Activated CD8-positive, alpha-beta T cell treated with anti-CD3 and anti-CD28 coated beads, Interleukin-2, amount 10 ng/mL, durations not matched to agents 7 days and 5 days (primary cell): ENCODE data around the gene GIGYF2. TPM values are rescaled to one million over a fixed set of nuclear protein-coding genes. Genes with fewer than 3 reads are reported as not detected.
"Not testable (repeated sequence)": the region's sequence is repeated elsewhere in the genome, so short reads cannot be mapped to it uniquely, and the experiment has no call there.

Experiments
- ATAC-seq: fragments of 150-1000 bp; cut with Tn5 transposase; one replicate; pipeline ENCODE4 v1.10.0; 2021; ENCODE audit warnings: moderate library complexity
- CTCF ChIA-PET: fragments of 350-600 bp; sonication (Branson Sonifier 250); formaldehyde crosslinking; loops from one replicate; lab custom pipeline; 2021; ENCODE audit warnings: antibody characterized with exemption; lab: Charles Lee
- POLR2A ChIA-PET: fragments of 350-600 bp; sonication (Branson Sonifier 250); formaldehyde crosslinking; loops from one replicate; lab custom pipeline; 2021; ENCODE audit warnings: antibody characterized with exemption; lab: Charles Lee
- DNase-seq: peaks from one replicate; pipeline ENCODE4 v3.0.0-alpha.2; 2020
- H3K27ac Mint-ChIP-seq: one replicate; pipeline ENCODE4 v1.8.0; 2021; ENCODE audit warnings: mild to moderate bottlenecking, mixed read lengths
- H3K27me3 Mint-ChIP-seq: one replicate; pipeline ENCODE4 v1.8.0; 2021; ENCODE audit warnings: low read depth, mixed read lengths
- H3K36me3 Mint-ChIP-seq: one replicate; pipeline ENCODE4 v1.8.0; 2021; ENCODE audit warnings: low read depth, mixed read lengths
- H3K4me1 Mint-ChIP-seq: one replicate; pipeline ENCODE4 v1.8.0; 2021; ENCODE audit warnings: low read depth, mixed read lengths
- H3K4me3 Mint-ChIP-seq: one replicate; pipeline ENCODE4 v1.8.0; 2021; ENCODE audit warnings: mild to moderate bottlenecking, mixed read lengths
- H3K9me3 Mint-ChIP-seq: one replicate; pipeline ENCODE4 v1.8.0; 2022; ENCODE audit warnings: mixed read lengths; ENCODE audit not compliant: insufficient read depth
- total RNA-seq, 2 experiments: library from RNA; stranded (reverse); gene quantifications; one replicate each; pipeline ENCODE4 v1.2.3, GENCODE V29; 2021

Gene GIGYF2
- total RNA-seq, 2 experiments from 2014 or later, result 59.3 to 61.7 TPM

- Mint-ChIP-seq H3K27ac (no peak overlapping the region), H3K36me3 (peaks cover 52% of the 10 kb centered on the region), H3K4me1 (peaks cover 2% of the 10 kb centered on the region), H3K9me3 (no peaks in the 10 kb centered on the region), H3K4me3 (no peak overlapping the region), H3K27me3 (no peaks in the 10 kb centered on the region)
- no peak for DNase-seq
- ChIA-PET POLR2A (no interaction called here), CTCF (interaction anchor here (1.6 kb wide), 1 partner anchor 11 kb away, joined by 6 read pairs; no protein-coding TSS in a partner anchor)
- no peak for ATAC-seq
Observed at GRCh38 chr2:232831496-232831895, 134.4 kb downstream of the GIGYF2 start.

- no peak for ATAC-seq
- Mint-ChIP-seq H3K27me3 (no peaks in the 10 kb centered on the region), H3K36me3 (peaks cover 61% of the 10 kb centered on the region), H3K4me3 (no peak overlapping the region), H3K4me1 (peaks cover 21% of the 10 kb centered on the region), H3K9me3 (no peaks in the 10 kb centered on the region), H3K27ac (no peak overlapping the region)
- ChIA-PET POLR2A (no interaction called here), CTCF (no interaction called here)
- no peak for DNase-seq
Observed at GRCh38 chr2:232833830-232834229, 136.7 kb downstream of the GIGYF2 start.

DNA sequence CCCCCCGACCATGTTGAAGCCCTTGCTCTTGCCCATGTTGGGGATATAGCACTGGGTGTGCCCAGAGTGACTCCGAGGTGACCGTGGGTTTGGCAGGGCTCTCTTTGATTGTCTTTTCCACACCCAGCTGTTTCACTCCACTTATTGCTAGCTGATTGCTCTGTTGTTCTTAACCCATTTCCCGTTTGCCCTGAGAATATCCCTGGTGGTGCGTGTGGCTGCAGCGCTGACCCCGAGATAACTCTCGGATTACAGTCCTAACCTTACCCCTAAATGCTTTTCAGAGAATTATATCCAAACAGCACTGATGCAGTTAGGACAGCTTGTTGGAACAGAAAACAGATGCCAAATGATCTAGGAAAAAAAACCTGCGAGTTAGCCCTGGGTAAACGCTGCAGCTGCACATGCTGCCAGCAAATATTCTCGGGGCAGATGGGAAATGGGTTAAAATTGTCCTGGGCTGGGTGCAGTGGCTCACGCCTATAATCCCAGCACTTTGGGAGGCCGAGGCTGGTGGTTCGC, 138.6 kb downstream of the GIGYF2 start:
- CTCF ChIA-PET, result interaction anchor here (1.0 kb wide), 1 partner anchor 221 kb away, joined by 4 read pairs; no protein-coding TSS in a partner anchor
- H3K36me3 Mint-ChIP-seq, result peaks cover 76% of the 10 kb centered on the region
- no peaks in the 10 kb centered on the region for H3K27me3 Mint-ChIP-seq

DNA sequence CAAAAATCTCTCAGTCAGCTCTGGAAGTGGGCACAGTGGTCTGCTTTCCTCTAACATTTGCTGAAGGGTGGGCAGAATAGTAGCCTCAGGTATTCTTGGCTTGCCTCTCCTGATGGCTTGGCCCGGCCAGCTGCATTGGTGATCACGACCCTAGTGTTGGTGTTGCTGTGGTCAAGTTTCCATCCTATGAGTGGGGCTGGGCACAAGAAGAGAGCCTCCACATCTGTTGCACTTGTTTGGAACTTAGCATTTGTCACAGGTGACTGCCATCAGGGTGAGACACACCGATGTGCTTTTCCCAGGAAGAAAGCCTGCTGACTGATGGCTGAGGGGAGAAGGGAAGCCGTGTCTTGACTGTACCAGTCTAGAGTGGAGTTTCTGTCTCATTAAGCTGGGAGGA, 139.8 kb downstream of the GIGYF2 start:
- peaks cover 73% of the 10 kb centered on the region for H3K36me3 Mint-ChIP-seq
- H3K27ac Mint-ChIP-seq, result peak overlapping the region; percentile 67
- DNase-seq (no peak), ATAC-seq (no peak)
- H3K4me1 Mint-ChIP-seq, result peaks cover 36% of the 10 kb centered on the region
- no peaks in the 10 kb centered on the region for H3K9me3 Mint-ChIP-seq
- H3K27me3 Mint-ChIP-seq, result no peaks in the 10 kb centered on the region
- no peak overlapping the region for H3K4me3 Mint-ChIP-seq
- CTCF ChIA-PET, result interaction anchor here (0.6 to 1.0 kb wide), 5 partner anchors 23 to 220 kb away, joined by 3 to 4 read pairs (median 3); no protein-coding TSS in a partner anchor
- POLR2A ChIA-PET, result interaction anchor here (0.6 kb wide), 1 partner anchor 1243 kb away, joined by 3 read pairs; no protein-coding TSS in a partner anchor

More for the DNA sequence above, 138.6 kb downstream of the GIGYF2 start:
- H3K4me3 Mint-ChIP-seq, result no peak overlapping the region
- H3K4me1 Mint-ChIP-seq, result peaks cover 36% of the 10 kb centered on the region
- no peak overlapping the region for H3K27ac Mint-ChIP-seq
- no peak for DNase-seq
- POLR2A ChIA-PET, result no interaction called here
- ATAC-seq, result no peak
- no peaks in the 10 kb centered on the region for H3K9me3 Mint-ChIP-seq

DNA sequence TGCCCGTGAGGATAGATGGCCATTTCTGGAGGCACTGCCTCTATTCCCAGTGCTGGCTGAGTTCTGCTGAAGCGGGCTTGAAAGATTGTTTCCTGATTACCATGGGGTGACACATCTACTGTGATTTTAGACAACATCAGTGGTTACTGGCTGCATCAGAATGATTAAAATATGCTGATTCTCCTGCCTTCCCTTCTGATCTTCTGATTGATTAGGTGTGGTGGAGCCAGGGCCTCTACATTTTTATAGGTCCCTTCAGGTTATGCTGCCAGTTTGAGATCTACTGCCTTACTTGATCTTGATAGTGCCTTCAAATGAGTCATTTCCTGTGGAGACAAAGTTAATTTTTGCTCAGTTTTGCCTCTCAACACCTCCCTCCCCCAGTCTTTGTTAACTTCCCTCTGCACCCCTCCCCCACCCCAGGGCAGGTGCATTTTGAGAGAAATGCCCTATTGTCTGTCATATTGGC, 141.3 kb downstream of the GIGYF2 start:
- Mint-ChIP-seq H3K4me1 (peaks cover 34% of the 10 kb centered on the region), H3K36me3 (peaks cover 70% of the 10 kb centered on the region), H3K27ac (peak overlapping the region; percentile 86), H3K27me3 (no peaks in the 10 kb centered on the region), H3K4me3 (peak overlapping the region; percentile 25), H3K9me3 (no peaks in the 10 kb centered on the region)
- DNase-seq, result peak; percentile 73
- POLR2A ChIA-PET, result no interaction called here
- CTCF ChIA-PET, result no interaction called here
- ATAC-seq, result peak; percentile 96

GRCh38 chr2:232839411-232840079, 142.4 kb downstream of the GIGYF2 start:
- peaks cover 41% of the 10 kb centered on the region for H3K4me1 Mint-ChIP-seq
- peak overlapping the region; percentile 53 for H3K27ac Mint-ChIP-seq
- ATAC-seq (no peak), DNase-seq (no peak)
- ChIA-PET POLR2A (interaction anchor here (0.9 kb wide), 1 partner anchor 35 kb away, joined by 3 read pairs; no protein-coding TSS in a partner anchor), CTCF (interaction anchor here (1.0 kb wide), 1 partner anchor 66 kb away, joined by 3 read pairs; no protein-coding TSS in a partner anchor)
- H3K27me3 Mint-ChIP-seq, result no peaks in the 10 kb centered on the region
- peaks cover 70% of the 10 kb centered on the region for H3K36me3 Mint-ChIP-seq
- no peak overlapping the region for H3K4me3 Mint-ChIP-seq
- H3K9me3 Mint-ChIP-seq, result no peaks in the 10 kb centered on the region

- ATAC-seq (no peak), DNase-seq (no peak)
- no peak overlapping the region for H3K27ac Mint-ChIP-seq
- peaks cover 70% of the 10 kb centered on the region for H3K36me3 Mint-ChIP-seq
- no peak overlapping the region for H3K4me3 Mint-ChIP-seq
- CTCF ChIA-PET, result interaction anchor here (1.0 to 2.2 kb wide), 6 partner anchors 8 to 211 kb away, joined by 3 to 14 read pairs (median 4); no protein-coding TSS in a partner anchor
- POLR2A ChIA-PET, result interaction anchor here (0.6 kb wide), 1 partner anchor 212 kb away, joined by 3 read pairs; no protein-coding TSS in a partner anchor
- H3K27me3 Mint-ChIP-seq, result no peaks in the 10 kb centered on the region
- H3K4me1 Mint-ChIP-seq, result peaks cover 34% of the 10 kb centered on the region
- H3K9me3 Mint-ChIP-seq, result no peaks in the 10 kb centered on the region
Observed at GRCh38 chr2:232842689-232843088, 145.6 kb downstream of the GIGYF2 start.

DNA sequence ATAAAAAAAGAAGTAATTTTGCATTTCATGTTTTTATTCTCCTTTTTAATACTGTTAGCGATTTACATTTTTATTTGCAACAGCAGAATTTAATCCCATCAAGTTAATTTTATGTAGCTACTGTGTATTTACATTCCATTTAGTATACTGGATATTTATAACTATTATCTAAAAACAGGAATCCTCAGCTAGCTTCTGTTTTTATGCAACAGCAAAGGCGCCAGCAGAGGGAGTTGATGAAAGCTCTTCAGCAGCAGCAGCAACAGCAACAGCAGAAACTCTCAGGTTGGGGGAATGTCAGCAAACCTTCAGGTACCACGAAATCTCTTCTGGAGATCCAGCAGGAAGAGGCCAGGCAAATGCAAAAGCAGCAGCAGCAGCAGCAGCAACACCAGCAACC, 146.7 kb downstream of the GIGYF2 start:
- Mint-ChIP-seq H3K27ac (no peak overlapping the region), H3K9me3 (no peaks in the 10 kb centered on the region), H3K4me3 (no peak overlapping the region), H3K4me1 (peaks cover 23% of the 10 kb centered on the region), H3K27me3 (no peaks in the 10 kb centered on the region), H3K36me3 (peaks cover 69% of the 10 kb centered on the region)
- ATAC-seq (no peak), DNase-seq (no peak)
- CTCF ChIA-PET, result interaction anchor here (0.7 to 1.2 kb wide), 5 partner anchors 17 to 407 kb away, joined by 3 read pairs; no protein-coding TSS in a partner anchor
- POLR2A ChIA-PET, result no interaction called here

- ChIA-PET CTCF (interaction anchor here (1.0 kb wide), 1 partner anchor 405 kb away, joined by 3 read pairs; the partner anchor contains the start of gene ATG16L1), POLR2A (no interaction called here)
- Mint-ChIP-seq H3K4me3 (no peak overlapping the region), H3K4me1 (peaks cover 8% of the 10 kb centered on the region), H3K9me3 (no peaks in the 10 kb centered on the region), H3K27me3 (no peaks in the 10 kb centered on the region), H3K27ac (no peak overlapping the region), H3K36me3 (peaks cover 66% of the 10 kb centered on the region)
- DNase-seq, result no peak
- ATAC-seq, result no peak
Observed at GRCh38 chr2:232846055-232846454, 148.9 kb downstream of the GIGYF2 start.

DNA sequence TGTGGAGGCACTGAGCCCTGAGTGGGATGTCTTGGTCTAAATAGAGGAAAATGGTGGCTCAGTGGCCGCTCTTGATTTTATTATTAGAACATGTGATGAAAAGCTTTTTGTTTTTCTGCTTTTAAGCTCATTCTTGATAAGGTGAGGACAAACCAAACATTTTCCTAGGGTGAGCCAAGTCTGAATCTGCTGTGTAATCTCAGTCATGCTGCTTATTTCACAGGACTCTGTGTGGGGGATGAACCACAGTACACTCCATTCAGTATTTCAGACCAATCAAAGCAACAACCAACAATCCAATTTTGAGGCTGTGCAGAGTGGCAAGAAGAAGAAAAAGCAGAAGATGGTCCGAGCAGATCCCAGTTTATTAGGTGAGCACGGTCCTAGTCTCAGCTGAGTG, 152.9 kb downstream of the GIGYF2 start:
- ATAC-seq (no peak), DNase-seq (no peak)
- no peaks in the 10 kb centered on the region for H3K4me1 Mint-ChIP-seq
- ChIA-PET CTCF (no interaction called here), POLR2A (no interaction called here)
- H3K9me3 Mint-ChIP-seq, result no peaks in the 10 kb centered on the region
- H3K27me3 Mint-ChIP-seq, result no peaks in the 10 kb centered on the region
- peaks cover 63% of the 10 kb centered on the region for H3K36me3 Mint-ChIP-seq
- no peak overlapping the region for H3K4me3 Mint-ChIP-seq
- H3K27ac Mint-ChIP-seq, result peak overlapping the region; percentile 9

- H3K4me1 Mint-ChIP-seq, H3K9me3 Mint-ChIP-seq, H3K4me3 Mint-ChIP-seq, DNase-seq, POLR2A ChIA-PET, H3K27ac Mint-ChIP-seq, H3K27me3 Mint-ChIP-seq: not testable (repeated sequence)
- H3K36me3 Mint-ChIP-seq, result peaks cover 54% of the 10 kb centered on the region
- ATAC-seq, result peak; percentile 27
- CTCF ChIA-PET, result interaction anchor here (1.5 to 4.7 kb wide), 3 partner anchors 201 to 398 kb away, joined by 3 to 33 read pairs (median 8); no protein-coding TSS in a partner anchor
Observed at GRCh38 chr2:232852081-232852480, 154.9 kb downstream of the GIGYF2 start.

DNA sequence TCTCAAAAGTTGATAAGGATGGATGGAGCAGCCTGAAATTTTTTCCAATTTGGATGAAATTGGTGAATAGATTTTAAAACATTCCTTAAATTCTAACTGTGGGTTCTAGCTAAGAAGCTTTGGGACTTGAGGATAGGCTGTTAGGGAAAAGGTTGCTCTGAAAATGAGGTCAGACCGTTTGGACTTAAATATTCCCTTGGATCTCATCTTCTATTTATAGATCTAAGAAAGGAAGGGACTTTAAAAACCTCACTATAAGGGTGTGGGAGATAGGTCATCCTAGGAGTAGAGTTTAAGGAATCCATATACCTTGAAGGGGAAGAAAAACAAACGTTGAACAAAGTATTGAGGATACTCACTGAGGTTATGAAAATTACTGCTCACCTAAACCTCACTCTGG, 155.5 kb downstream of the GIGYF2 start:
- CTCF ChIA-PET, result interaction anchor here (1.4 to 4.7 kb wide), 7 partner anchors 10 to 398 kb away, joined by 3 to 33 read pairs (median 5); partner anchors contain the start of gene INPP5D
- POLR2A ChIA-PET, result no interaction called here
- Mint-ChIP-seq H3K36me3 (peaks cover 55% of the 10 kb centered on the region), H3K27ac (no peak overlapping the region), H3K27me3 (no peaks in the 10 kb centered on the region), H3K9me3 (no peaks in the 10 kb centered on the region), H3K4me3 (no peak overlapping the region), H3K4me1 (no peaks in the 10 kb centered on the region)
- DNase-seq (no peak), ATAC-seq (no peak)
